HEK293 (cell line): ENCODE measurements around the gene CEP68.
A peak's percentile ranks its signal among the peaks of the same experiment; 100 is the strongest.

Experiments
- CTCF ChIA-PET: fragments of 350-600 bp; formaldehyde crosslinking; extraction: SDS; loops from one replicate; lab custom pipeline; 2021; ENCODE audit warnings: antibody characterized with exemption; lab: Yijun Ruan, JAX
- POLR2A ChIA-PET: fragments of 300-600 bp; formaldehyde crosslinking; extraction: SDS; loops from one replicate; lab custom pipeline; 2020; ENCODE audit warnings: antibody characterized with exemption, inconsistent platforms; lab: Yijun Ruan, JAX
- H3K27ac ChIP-seq: fragments of 200-500 bp; sonication (Bioruptor generic); 2 replicates; pipeline ENCODE4 v1.5.1; 2014; ENCODE audit warnings: low read depth, low read length, control low read depth, inconsistent platforms; ENCODE audit errors: extremely low read depth
- H3K36me3 ChIP-seq, 2 experiments: fragments of 200-500 bp in 1 of 2; sonication (Bioruptor generic) in 1 of 2; 1 replicate in 1 of 2; 2 replicates in 1 of 2; pipeline ENCODE4 v1.5.1; 2014 to 2017; ENCODE audit warnings: inconsistent platforms in 2 of 2, low read length in 2 of 2; ENCODE audit not compliant: control insufficient read depth in 2 of 2, insufficient read depth in 1 of 2
- H3K4me1 ChIP-seq: fragments of 200-500 bp; sonication (Bioruptor generic); 2 replicates; pipeline ENCODE4 v1.5.1; 2014; ENCODE audit warnings: mild to moderate bottlenecking, low read length, inconsistent platforms; ENCODE audit not compliant: control insufficient read depth, insufficient read depth
- H3K4me3 ChIP-seq: 2 replicates; pipeline ENCODE4 v1.5.1; 2011; ENCODE audit warnings: low read depth, mild to moderate bottlenecking, control low read depth, low read length, moderate library complexity
- H3K9me3 ChIP-seq: fragments of 200-500 bp; sonication (Bioruptor generic); 2 replicates; pipeline ENCODE4 v1.5.1; 2014; ENCODE audit warnings: low read depth, low read length, inconsistent platforms; ENCODE audit not compliant: control insufficient read depth, insufficient read depth
- FEZF1 ChIP-seq: fragments of 450-650 bp; formaldehyde crosslinking; IDR thresholded peaks from 2 replicates; pipeline ENCODE4 v1.5.1; 2016; ENCODE audit warnings: missing biosample characterization, missing genetic modification characterization
- GFI1B ChIP-seq: fragments of 450-650 bp; formaldehyde crosslinking; IDR thresholded peaks from 2 replicates; pipeline ENCODE4 v1.5.1; 2016; ENCODE audit warnings: missing biosample characterization, missing genetic modification characterization
- HIC1 ChIP-seq: fragments of 450-650 bp; formaldehyde crosslinking; IDR thresholded peaks from 2 replicates; pipeline ENCODE4 v1.5.1; 2016; ENCODE audit warnings: missing biosample characterization, missing genetic modification characterization
- KLF16 ChIP-seq: fragments of 450-650 bp; formaldehyde crosslinking; IDR thresholded peaks from 2 replicates; pipeline ENCODE4 v1.5.1; 2017; ENCODE audit warnings: missing biosample characterization, missing genetic modification characterization
- OSR2 ChIP-seq: fragments of 450-650 bp; formaldehyde crosslinking; IDR thresholded peaks from 2 replicates; pipeline ENCODE4 v1.5.1; 2016; ENCODE audit warnings: missing biosample characterization, missing genetic modification characterization
- SCRT2 ChIP-seq: fragments of 450-650 bp; formaldehyde crosslinking; IDR thresholded peaks from 2 replicates; pipeline ENCODE4 v1.5.1; 2016; ENCODE audit warnings: missing biosample characterization, missing genetic modification characterization
- SP3 ChIP-seq: fragments of 450-650 bp; formaldehyde crosslinking; IDR thresholded peaks from 2 replicates; pipeline ENCODE4 v1.5.1; 2016; ENCODE audit warnings: missing biosample characterization, missing genetic modification characterization
- SP7 ChIP-seq: fragments of 450-650 bp; formaldehyde crosslinking; IDR thresholded peaks from 2 replicates; pipeline ENCODE4 v1.5.1; 2016; ENCODE audit warnings: missing biosample characterization, missing genetic modification characterization
- YY2 ChIP-seq: fragments of 450-650 bp; formaldehyde crosslinking; IDR thresholded peaks from 2 replicates; pipeline ENCODE4 v1.5.1; 2016; ENCODE audit warnings: missing biosample characterization, missing genetic modification characterization
- ZBTB11 ChIP-seq: fragments of 450-650 bp; formaldehyde crosslinking; conservative IDR thresholded peaks from 2 replicates; pipeline ENCODE4 v1.5.1; 2016; ENCODE audit warnings: low read depth, missing biosample characterization, missing genetic modification characterization
- ZBTB8A ChIP-seq: fragments of 450-650 bp; formaldehyde crosslinking; IDR thresholded peaks from 2 replicates; pipeline ENCODE4 v1.5.1; 2016; ENCODE audit warnings: missing biosample characterization, missing genetic modification characterization
- ZFP37 ChIP-seq: fragments of 450-650 bp; formaldehyde crosslinking; IDR thresholded peaks from 2 replicates; pipeline ENCODE4 v1.5.1; 2016; ENCODE audit warnings: missing biosample characterization, missing genetic modification characterization
- ZNF10 ChIP-seq: fragments of 450-650 bp; formaldehyde crosslinking; IDR thresholded peaks from 2 replicates; pipeline ENCODE4 v1.5.1; 2017; ENCODE audit warnings: missing biosample characterization, missing genetic modification characterization
- ZNF121 ChIP-seq: fragments of 450-650 bp; formaldehyde crosslinking; IDR thresholded peaks from 2 replicates; pipeline ENCODE4 v1.5.1; 2016; ENCODE audit warnings: missing biosample characterization, missing genetic modification characterization
- ZNF335 ChIP-seq: fragments of 450-650 bp; formaldehyde crosslinking; conservative IDR thresholded peaks from 2 replicates; pipeline ENCODE4 v1.5.1; 2016; ENCODE audit warnings: missing biosample characterization, missing genetic modification characterization
- ZNF473 ChIP-seq: fragments of 450-650 bp; formaldehyde crosslinking; IDR thresholded peaks from 2 replicates; pipeline ENCODE4 v1.5.1; 2017; ENCODE audit warnings: missing biosample characterization, missing genetic modification characterization
- ZNF596 ChIP-seq: fragments of 450-650 bp; IDR thresholded peaks from 2 replicates; pipeline ENCODE4 v1.5.0; 2018; ENCODE audit warnings: missing biosample characterization, mild to moderate bottlenecking, missing genetic modification characterization, moderate library complexity
- ZNF629 ChIP-seq: fragments of 450-650 bp; formaldehyde crosslinking; IDR thresholded peaks from 2 replicates; pipeline ENCODE4 v1.5.1; 2017; ENCODE audit warnings: missing biosample characterization, missing genetic modification characterization
- ZNF645 ChIP-seq: fragments of 450-650 bp; formaldehyde crosslinking; IDR thresholded peaks from 2 replicates; pipeline ENCODE4; 2016; ENCODE audit warnings: missing biosample characterization, missing genetic modification characterization
- ZNF76 ChIP-seq: fragments of 450-650 bp; formaldehyde crosslinking; IDR thresholded peaks from 2 replicates; pipeline ENCODE4; 2016; ENCODE audit warnings: low read depth, missing biosample characterization, missing genetic modification characterization, borderline replicate concordance
- ZNF776 ChIP-seq: fragments of 450-650 bp; formaldehyde crosslinking; IDR thresholded peaks from 2 replicates; pipeline ENCODE4 v1.5.0; 2017; ENCODE audit warnings: missing biosample characterization, missing genetic modification characterization, borderline replicate concordance

Gene CEP68

GRCh38 chr2:65057054-65057375 lies 799 bp downstream of the CEP68 start:
- POLR2A ChIA-PET, result interaction anchor here (2.1 to 2.5 kb wide), 2 partner anchors 10 to 73 kb away, joined by 29 to 35 read pairs; partner anchors contain the start of gene RAB1A
- CTCF ChIA-PET, result interaction anchor here (0.6 to 1.7 kb wide), 5 partner anchors 8 to 380 kb away, joined by 3 to 9 read pairs (median 3); no protein-coding TSS in a partner anchor

GRCh38 chr2:65057391-65058052 lies 1.3 kb downstream of the CEP68 start:
- H3K4me3 ChIP-seq, result peak overlapping the region; percentile 67
- peaks cover 0 to 2% of the 10 kb centered on the region in 2 experiments; a peak in 1 of 3 replicates for H3K36me3 ChIP-seq
- TF ChIP-seq FEZF1 (tag by site-specific recombination), result peak; percentile 79
- TF ChIP-seq ZNF121 (tag by site-specific recombination), result 0 out of 2 replicates have a peak, but pooled peaks have one; percentile 45
- no peak for TF ChIP-seq ZNF473
- peak; percentile 97 for TF ChIP-seq ZBTB8A (tag by site-specific recombination)
- peak; percentile 51 for TF ChIP-seq SP3 (tag by site-specific recombination)
- no peak for TF ChIP-seq ZBTB11 (tag by site-specific recombination)
- TF ChIP-seq SP7 (tag by site-specific recombination), result 0 out of 2 replicates have a peak, but pooled peaks have one; percentile 11
- TF ChIP-seq SCRT2 (tag by site-specific recombination), result peak; percentile 52; the same call in 1 of the 2 replicates
- TF ChIP-seq ZFP37, result no peak
- 0 out of 2 replicates have a peak, but pooled peaks have one; percentile 17 for TF ChIP-seq ZNF629 (tag by site-specific recombination)
- no peak for TF ChIP-seq YY2 (tag by site-specific recombination)
- TF ChIP-seq ZNF10 (tag by site-specific recombination), result peak; percentile 52; the same call in 1 of the 2 replicates
- TF ChIP-seq ZNF596, result 0 out of 2 replicates have a peak, but pooled peaks have one; percentile 24
- no peak for TF ChIP-seq GFI1B (tag by site-specific recombination)
- no peak for TF ChIP-seq ZNF335 (tag by site-specific recombination)
- no peak for TF ChIP-seq ZNF776 (tag by site-specific recombination)
- TF ChIP-seq OSR2 (tag by site-specific recombination), result peak; percentile 19; the same call in 1 of the 2 replicates
- no peak for TF ChIP-seq HIC1 (tag by site-specific recombination)
- no peak; the same call in 1 of the 2 replicates for TF ChIP-seq KLF16 (tag by site-specific recombination)
- TF ChIP-seq, all 188 proteins: peak for 10
- ChIA-PET CTCF (interaction anchor here (0.6 to 1.1 kb wide), 5 partner anchors 15 to 379 kb away, joined by 3 to 5 read pairs (median 3); no protein-coding TSS in a partner anchor), POLR2A (interaction anchor here (2.5 kb wide), 1 partner anchor 73 kb away, joined by 35 read pairs; the partner anchor contains the start of gene RAB1A)
- no peak overlapping the region for H3K27ac ChIP-seq
- peaks cover 8% of the 10 kb centered on the region; the same call in 1 of the 2 replicates for H3K4me1 ChIP-seq
- no peaks in the 10 kb centered on the region for H3K9me3 ChIP-seq

More at GRCh38 chr2:65057054-65057375, 799 bp downstream of the CEP68 start:
- Histone ChIP-seq H3K4me1 (peaks cover 8% of the 10 kb centered on the region; the same call in 1 of the 2 replicates), H3K9me3 (no peaks in the 10 kb centered on the region), H3K4me3 (peak overlapping the region; percentile 67), H3K27ac (peak overlapping the region; percentile 81; the same call in 1 of the 2 replicates), H3K36me3 (peaks cover 0 to 2% of the 10 kb centered on the region in 2 experiments; a peak in 1 of 3 replicates)
- TF ChIP-seq ZNF335 (tag by site-specific recombination) (peak; percentile 33; the same call in 1 of the 2 replicates), ZNF76 (0 out of 2 replicates have a peak, but pooled peaks have one; percentile 6), ZNF645 (tag by site-specific recombination) (no peak)
